GM12878 (cell line): ENCODE data around the gene KIFBP. TPM values are rescaled to one million over a fixed set of nuclear protein-coding genes. Genes with fewer than 3 reads are reported as not detected.

Source experiments
- ATAC-seq: fragments of 200-7000 bp; cut with Tn5 transposase; 3 replicates; pipeline ENCODE4 v1.9.1; 2020; ENCODE audit warnings: mild to moderate bottlenecking, moderate library complexity
- BruUV-seq: library from RNA; stranded (reverse); fragments of 400-500 nt; replicated peaks from 2 replicates; lab custom pipeline; 2021; lab: Mats Ljungman, UMichigan
- CTCF ChIA-PET: fragments of 300-600 bp; sonication (Branson Sonifier 250); formaldehyde crosslinking; extraction: SDS; loops from one replicate; lab custom pipeline; 2021; ENCODE audit warnings: inconsistent platforms; lab: Yijun Ruan, JAX
- POLR2A ChIA-PET: fragments of 350-600 bp; formaldehyde crosslinking; extraction: SDS; loops from one replicate; lab custom pipeline; 2021; ENCODE audit warnings: inconsistent platforms; lab: Charles Lee
- RAD21 ChIA-PET: fragments of 300-600 bp; sonication (Branson Sonifier 250); formaldehyde crosslinking; loops from one replicate; lab custom pipeline; 2023; ENCODE audit warnings: antibody characterized with exemption; ENCODE audit not compliant: unreplicated experiment; lab: Charles Lee
- SMC1A ChIA-PET: fragments of 300-600 bp; sonication (Branson Sonifier 250); formaldehyde crosslinking; loops from one replicate; lab custom pipeline; 2023; ENCODE audit not compliant: unreplicated experiment, uncharacterized antibody; lab: Charles Lee
- DNase-seq: peaks from one replicate; pipeline ENCODE4 v3.0.0-alpha.2; 2011; ENCODE audit warnings: low read depth, low spot score
- FAIRE-seq: peaks from 3 replicates; lab custom pipeline; 2011; peaks lifted over from hg19 to GRCh38; lab: Jason Lieb, UNC
- H2AFZ ChIP-seq: 2 replicates; pipeline ENCODE4 v1.6.0; 2011; ENCODE audit warnings: low read depth, low read length, control low read depth; ENCODE audit not compliant: control insufficient read depth
- H3K27ac ChIP-seq: 2 replicates; pipeline ENCODE4 v1.5.1; 2011; ENCODE audit warnings: control low read depth; ENCODE audit not compliant: control insufficient read depth, insufficient read depth
- H3K27me3 ChIP-seq, 2 experiments: replicated peaks in 1 of 2; 2 replicates each; pipeline versions ENCODE4 v1.6.0 to v1.6.1; 2011; ENCODE audit warnings: low read length in 1 of 2; ENCODE audit not compliant: control insufficient read depth in 2 of 2, insufficient read depth in 2 of 2
- H3K36me3 ChIP-seq, 2 experiments: 2 replicates each; pipeline ENCODE4 v1.5.1; 2011; ENCODE audit warnings: low read length in 1 of 2; ENCODE audit not compliant: control insufficient read depth in 2 of 2, insufficient read depth in 2 of 2
- H3K4me1 ChIP-seq: 2 replicates; pipeline ENCODE4 v1.6.1; 2011; ENCODE audit warnings: mild to moderate bottlenecking, low read length, moderate library complexity, mixed read lengths; ENCODE audit not compliant: control insufficient read depth, insufficient read depth
- H3K4me2 ChIP-seq: 2 replicates; pipeline ENCODE4 v1.6.0; 2011; ENCODE audit warnings: control low read depth; ENCODE audit not compliant: control insufficient read depth, insufficient read depth
- H3K4me3 ChIP-seq: fragments of 200-600 bp; sonication (generic); 2 replicates; pipeline ENCODE4 v1.5.1; 2016
- H3K79me2 ChIP-seq: 2 replicates; pipeline ENCODE4 v1.6.0; 2011; ENCODE audit warnings: low read length; ENCODE audit not compliant: control insufficient read depth, insufficient read depth
- H3K9ac ChIP-seq: 2 replicates; pipeline ENCODE4 v1.8.0; 2011; ENCODE audit warnings: low read length, control low read depth, mixed read lengths; ENCODE audit not compliant: control insufficient read depth, insufficient read depth
- H3K9me3 ChIP-seq: replicated peaks from 3 replicates; pipeline ENCODE4 v1.5.1; 2011; ENCODE audit warnings: mild to moderate bottlenecking, low read length; ENCODE audit not compliant: control insufficient read depth, insufficient read depth
- H4K20me1 ChIP-seq: 2 replicates; pipeline ENCODE4 v1.6.0; 2011; ENCODE audit not compliant: control insufficient read depth, insufficient read depth
- CHD4 ChIP-seq: fragments of 200-600 bp; sonication (generic); IDR thresholded peaks from 2 replicates; pipeline ENCODE4 v1.6.1; 2016; ENCODE audit warnings: mild to moderate bottlenecking
- FOXK2 ChIP-seq: fragments of 450-650 bp; IDR thresholded peaks from 2 replicates; pipeline ENCODE4 v1.6.1; 2017; ENCODE audit warnings: mild to moderate bottlenecking, moderate library complexity
- SP1 ChIP-seq: IDR thresholded peaks from one replicate; pipeline ENCODE4 v1.6.1; 2011; ENCODE audit warnings: low read depth, low read length
- SPI1 ChIP-seq: IDR thresholded peaks from 2 replicates; pipeline ENCODE4 v1.6.1; 2011; ENCODE audit warnings: low read depth, mild to moderate bottlenecking, low read length, moderate library complexity, borderline replicate concordance; ENCODE audit not compliant: insufficient read depth
- ZNF274 ChIP-seq: IDR thresholded peaks from one replicate; pipeline ENCODE4 v1.8.0; 2011; ENCODE audit not compliant: insufficient read length, insufficient read depth
- ZSCAN29 ChIP-seq: fragments of 450-650 bp; IDR thresholded peaks from 2 replicates; pipeline ENCODE4 v1.6.1; 2017; ENCODE audit warnings: mild to moderate bottlenecking, moderate library complexity
- WGBS: methylation state at CpG from one replicate; pipeline ENCODE4 v1.1.6; 2016; ENCODE audit warnings: low lambda C conversion rate; ENCODE audit not compliant: insufficient replicate concordance, insufficient coverage; ENCODE audit errors: missing lambda C conversion rate; 5-methylcytosine and 5-hydroxymethylcytosine counted together
- in situ Hi-C: fragments of 300-500 bp; cut with MboI; formaldehyde crosslinking; loops from 9 replicates; pipeline ENCODE4 v1.14.3; 2018; ENCODE audit warnings: mixed read lengths
- intact Hi-C: fragments of 100-400 bp; cut with micrococcal nuclease; formaldehyde crosslinking; loops from one replicate; pipeline ENCODE4 v1.14.2; 2022; ENCODE audit not compliant: unreplicated experiment
- polyA plus RNA-seq, 11 experiments: library from polyadenylated mRNA; depleted of rRNA in 4 of 11; unstranded in 6 of 11; stranded (reverse) in 5 of 11; fragments of >200 nt; fragmentation: Nextera tagmentation in 4 of 11; fragmentation: Illumina TruSeq in 1 of 11; extraction: Ambion mirVana in 4 of 11; extraction: Trizol in 1 of 11; gene quantifications; 1 replicate in 1 of 11; 2 replicates in 10 of 11; pipeline versions ENCODE4 v1.2.1 to v1.2.3, GENCODE V29; 2011 to 2016; ENCODE audit warnings: inconsistent platforms in 2 of 11, missing spikeins in 2 of 11, low read depth in 1 of 11
- total RNA-seq, 4 experiments: library from RNA; depleted of rRNA in 3 of 4; stranded (reverse); fragments of >200 nt in 3 of 4; fragmentation: Illumina TruSeq in 1 of 4; extraction: Trizol in 1 of 4; gene quantifications; 2 replicates each; pipeline versions ENCODE4 v1.2.1 to v1.2.3, GENCODE V29; 2013 to 2021
- TF ChIP-seq, protein P1 (sequence below): IDR thresholded peaks from 2 replicates; pipeline ENCODE4 v1.6.1; 2011; ENCODE audit warnings: borderline replicate concordance, low read depth, mild to moderate bottlenecking, moderate library complexity, low read length; ENCODE audit not compliant: insufficient read depth, poor library complexity, severe bottlenecking
- TF ChIP-seq, protein P2 (sequence below): IDR thresholded peaks from 2 replicates; pipeline ENCODE4 v1.6.1; 2012; ENCODE audit warnings: low read depth, low read length, improper control_type of control experiment
- TF ChIP-seq, protein P3 (sequence below): fragments of 450-650 bp; IDR thresholded peaks from 2 replicates; pipeline ENCODE4 v1.6.1; 2017; ENCODE audit warnings: mild to moderate bottlenecking, low read depth, inconsistent platforms; ENCODE audit not compliant: poor library complexity, severe bottlenecking
- TF ChIP-seq, protein P4 (sequence below): fragments of 450-650 bp; formaldehyde crosslinking; IDR thresholded peaks from 2 replicates; pipeline ENCODE4 v1.4.0; 2022; ENCODE audit warnings: mild to moderate bottlenecking, moderate library complexity

Gene KIFBP
- total and polyA plus RNA-seq, 10 of the 15 experiments (the other 5 are each of a cell fraction or from before 2014, with no cell fraction given), result 8.6 to 29.5 (median 18.7) TPM

DNA sequence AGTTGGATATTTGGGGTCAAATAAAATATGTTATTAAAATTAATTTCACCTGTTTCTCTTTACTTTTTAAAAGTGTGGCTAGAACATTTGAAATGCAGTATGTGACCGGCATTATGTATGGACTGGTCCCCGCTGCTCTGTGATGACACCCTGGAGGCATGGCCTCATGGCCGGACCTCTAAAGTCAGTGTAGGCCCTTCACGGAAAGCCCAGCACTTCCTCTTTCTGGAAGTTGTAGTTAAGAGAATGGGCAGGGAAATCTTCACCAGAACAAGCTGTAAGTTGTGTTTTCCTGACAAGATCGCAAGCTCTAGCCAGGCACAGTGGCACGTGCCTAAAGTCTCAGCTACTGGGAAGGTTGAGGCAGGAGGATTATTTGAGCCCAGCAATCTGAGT, 61.0 kb downstream of the KIFBP start:
- Histone ChIP-seq H3K27me3 (no peaks in the 10 kb centered on the region), H3K9me3 (no peaks in the 10 kb centered on the region), H4K20me1 (no peaks in the 10 kb centered on the region), H3K79me2 (peaks cover 2% of the 10 kb centered on the region; the same call in 1 of the 2 replicates), H3K9ac (no peak overlapping the region), H3K4me1 (peaks cover 92% of the 10 kb centered on the region), H3K36me3 (no peaks in the 10 kb centered on the region), H3K27ac (peak overlapping the region; percentile 43), H3K4me2 (peak overlapping the region; percentile 38), H2AFZ (peak overlapping the region; percentile 68), H3K4me3 (no peak overlapping the region)
- FAIRE-seq (no peak), DNase-seq (no peak), ATAC-seq (no peak)
- in situ Hi-C loops (no loop called here), intact Hi-C loops (loop anchor here (5.0 kb wide), 1 partner anchor 42 kb away; no protein-coding TSS in a partner anchor)
- BruUV-seq, result no TSS peak
- ChIA-PET POLR2A (interaction anchor here (0.6 to 16.7 kb wide), 5 partner anchors 15 to 399 kb away, joined by 3 to 312 read pairs (median 10); partner anchors contain the start of gene SRGN), CTCF (interaction anchor here (1.4 to 14.3 kb wide), 3 partner anchors 16 to 44 kb away, joined by 4 to 121 read pairs (median 66); no protein-coding TSS in a partner anchor), RAD21 (interaction anchor here (3.3 to 25.6 kb wide), 3 partner anchors 15 to 44 kb away, joined by 12 to 544 read pairs (median 197); partner anchors contain the start of gene SRGN), SMC1A (interaction anchor here (1.5 to 17.6 kb wide), 5 partner anchors 13 to 43 kb away, joined by 3 to 355 read pairs (median 60); partner anchors contain the start of gene SRGN)
- WGBS, result 55% methylated on average over 6 of the region's 6 CpGs
- TF ChIP-seq, protein P1, sequence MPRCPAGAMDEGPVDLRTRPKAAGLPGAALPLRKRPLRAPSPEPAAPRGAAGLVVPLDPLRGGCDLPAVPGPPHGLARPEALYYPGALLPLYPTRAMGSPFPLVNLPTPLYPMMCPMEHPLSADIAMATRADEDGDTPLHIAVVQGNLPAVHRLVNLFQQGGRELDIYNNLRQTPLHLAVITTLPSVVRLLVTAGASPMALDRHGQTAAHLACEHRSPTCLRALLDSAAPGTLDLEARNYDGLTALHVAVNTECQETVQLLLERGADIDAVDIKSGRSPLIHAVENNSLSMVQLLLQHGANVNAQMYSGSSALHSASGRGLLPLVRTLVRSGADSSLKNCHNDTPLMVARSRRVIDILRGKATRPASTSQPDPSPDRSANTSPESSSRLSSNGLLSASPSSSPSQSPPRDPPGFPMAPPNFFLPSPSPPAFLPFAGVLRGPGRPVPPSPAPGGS, result no peak
- TF ChIP-seq, protein P2, sequence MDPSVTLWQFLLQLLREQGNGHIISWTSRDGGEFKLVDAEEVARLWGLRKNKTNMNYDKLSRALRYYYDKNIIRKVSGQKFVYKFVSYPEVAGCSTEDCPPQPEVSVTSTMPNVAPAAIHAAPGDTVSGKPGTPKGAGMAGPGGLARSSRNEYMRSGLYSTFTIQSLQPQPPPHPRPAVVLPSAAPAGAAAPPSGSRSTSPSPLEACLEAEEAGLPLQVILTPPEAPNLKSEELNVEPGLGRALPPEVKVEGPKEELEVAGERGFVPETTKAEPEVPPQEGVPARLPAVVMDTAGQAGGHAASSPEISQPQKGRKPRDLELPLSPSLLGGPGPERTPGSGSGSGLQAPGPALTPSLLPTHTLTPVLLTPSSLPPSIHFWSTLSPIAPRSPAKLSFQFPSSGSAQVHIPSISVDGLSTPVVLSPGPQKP, result no peak
- TF ChIP-seq SPI1, result peak; percentile 94
- no peak for TF ChIP-seq ZNF274
- TF ChIP-seq ZSCAN29, result no peak
- no peak for TF ChIP-seq SP1
- no peak for TF ChIP-seq FOXK2
- TF ChIP-seq, protein P3, sequence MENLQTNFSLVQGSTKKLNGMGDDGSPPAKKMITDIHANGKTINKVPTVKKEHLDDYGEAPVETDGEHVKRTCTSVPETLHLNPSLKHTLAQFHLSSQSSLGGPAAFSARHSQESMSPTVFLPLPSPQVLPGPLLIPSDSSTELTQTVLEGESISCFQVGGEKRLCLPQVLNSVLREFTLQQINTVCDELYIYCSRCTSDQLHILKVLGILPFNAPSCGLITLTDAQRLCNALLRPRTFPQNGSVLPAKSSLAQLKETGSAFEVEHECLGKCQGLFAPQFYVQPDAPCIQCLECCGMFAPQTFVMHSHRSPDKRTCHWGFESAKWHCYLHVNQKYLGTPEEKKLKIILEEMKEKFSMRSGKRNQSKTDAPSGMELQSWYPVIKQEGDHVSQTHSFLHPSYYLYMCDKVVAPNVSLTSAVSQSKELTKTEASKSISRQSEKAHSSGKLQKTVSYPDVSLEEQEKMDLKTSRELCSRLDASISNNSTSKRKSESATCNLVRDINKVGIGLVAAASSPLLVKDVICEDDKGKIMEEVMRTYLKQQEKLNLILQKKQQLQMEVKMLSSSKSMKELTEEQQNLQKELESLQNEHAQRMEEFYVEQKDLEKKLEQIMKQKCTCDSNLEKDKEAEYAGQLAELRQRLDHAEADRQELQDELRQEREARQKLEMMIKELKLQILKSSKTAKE, result no peak
- TF ChIP-seq CHD4, result no peak
- TF ChIP-seq, protein P4, sequence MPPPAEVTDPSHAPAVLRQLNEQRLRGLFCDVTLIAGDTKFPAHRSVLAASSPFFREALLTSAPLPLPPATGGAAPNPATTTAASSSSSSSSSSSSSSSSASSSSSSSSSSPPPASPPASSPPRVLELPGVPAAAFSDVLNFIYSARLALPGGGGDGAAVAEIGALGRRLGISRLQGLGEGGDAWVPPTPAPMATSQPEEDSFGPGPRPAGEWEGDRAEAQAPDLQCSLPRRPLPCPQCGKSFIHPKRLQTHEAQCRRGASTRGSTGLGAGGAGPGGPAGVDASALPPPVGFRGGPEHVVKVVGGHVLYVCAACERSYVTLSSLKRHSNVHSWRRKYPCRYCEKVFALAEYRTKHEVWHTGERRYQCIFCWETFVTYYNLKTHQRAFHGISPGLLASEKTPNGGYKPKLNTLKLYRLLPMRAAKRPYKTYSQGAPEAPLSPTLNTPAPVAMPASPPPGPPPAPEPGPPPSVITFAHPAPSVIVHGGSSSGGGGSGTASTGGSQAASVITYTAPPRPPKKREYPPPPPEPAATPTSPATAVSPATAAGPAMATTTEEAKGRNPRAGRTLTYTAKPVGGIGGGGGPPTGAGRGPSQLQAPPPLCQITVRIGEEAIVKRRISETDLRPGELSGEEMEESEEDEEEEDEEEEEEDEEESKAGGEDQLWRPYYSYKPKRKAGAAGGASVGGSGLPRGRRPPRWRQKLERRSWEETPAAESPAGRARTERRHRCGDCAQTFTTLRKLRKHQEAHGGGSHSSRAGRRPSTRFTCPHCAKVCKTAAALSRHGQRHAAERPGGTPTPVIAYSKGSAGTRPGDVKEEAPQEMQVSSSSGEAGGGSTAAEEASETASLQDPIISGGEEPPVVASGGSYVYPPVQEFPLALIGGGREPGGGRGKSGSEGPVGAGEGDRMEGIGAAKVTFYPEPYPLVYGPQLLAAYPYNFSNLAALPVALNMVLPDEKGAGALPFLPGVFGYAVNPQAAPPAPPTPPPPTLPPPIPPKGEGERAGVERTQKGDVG (CRISPR knock-in tag), result no peak
